PFSK-1 (cell line): ENCODE measurements around the gene ACAD11.

Experiments
- FOXP2 ChIP-seq: optimal IDR thresholded peaks from 2 replicates; pipeline ENCODE3; 2011; ENCODE audit warnings: borderline replicate concordance, control low read depth, inconsistent platforms; ENCODE audit not compliant: insufficient read depth; ENCODE audit errors: extremely low read length, extremely low read depth
- POLR2AphosphoS5 ChIP-seq: IDR thresholded peaks from 2 replicates; pipeline ENCODE4 v1.6.1; 2012; ENCODE audit warnings: low read depth, mild to moderate bottlenecking, control low read depth, low read length, moderate library complexity
- REST ChIP-seq, 2 experiments: IDR thresholded peaks; 2 replicates each; pipeline versions ENCODE4 v1.6.1 to v1.8.0; 2011 to 2012; ENCODE audit warnings: low read depth in 2 of 2, low read length in 2 of 2, control low read depth in 1 of 2, inconsistent platforms in 1 of 2, mild to moderate bottlenecking in 1 of 2, moderate library complexity in 1 of 2; ENCODE audit not compliant: insufficient read depth in 1 of 2
- SIN3A ChIP-seq: IDR thresholded peaks from 2 replicates; pipeline ENCODE4 v1.6.1; 2012; ENCODE audit warnings: mild to moderate bottlenecking, low read length, moderate library complexity, borderline replicate concordance; ENCODE audit not compliant: insufficient read depth
- TAF1 ChIP-seq: IDR thresholded peaks from 2 replicates; pipeline ENCODE4 v1.6.1; 2012; ENCODE audit warnings: low read length, control low read depth, borderline replicate concordance; ENCODE audit not compliant: insufficient read depth

The ACAD11 gene

GRCh38 chr3:132569153-132569552, 90.5 kb downstream of the ACAD11 start:
- no peak for TF ChIP-seq TAF1
- TF ChIP-seq SIN3A = no peak
- TF ChIP-seq POLR2AphosphoS5 = no peak
- TF ChIP-seq FOXP2 = no peak
- TF ChIP-seq REST (IDR thresholded peaks at IDR 0.05; ENCODE audit: insufficient read depth in 1 of 2, low read depth in 2 of 2, low read length in 2 of 2) = no peak

GRCh38 chr3:132568422-132568821, 91.2 kb downstream of the ACAD11 start:
- TF ChIP-seq REST (IDR thresholded peaks at IDR 0.05; ENCODE audit: insufficient read depth in 1 of 2, low read depth in 2 of 2, low read length in 2 of 2) = no peak
- TF ChIP-seq TAF1 = no peak
- TF ChIP-seq SIN3A = no peak
- no peak for TF ChIP-seq FOXP2
- TF ChIP-seq POLR2AphosphoS5 = no peak

GRCh38 chr3:132564070-132564465, 95.5 kb downstream of the ACAD11 start:
- TF ChIP-seq FOXP2 = no peak
- no peak for TF ChIP-seq SIN3A
- TF ChIP-seq POLR2AphosphoS5 = no peak
- TF ChIP-seq TAF1 = no peak
- TF ChIP-seq REST (IDR thresholded peaks at IDR 0.05; ENCODE audit: insufficient read depth in 1 of 2, low read depth in 2 of 2, low read length in 2 of 2) = no peak

- TF ChIP-seq REST (IDR thresholded peaks at IDR 0.05; ENCODE audit: insufficient read depth in 1 of 2, low read depth in 2 of 2, low read length in 2 of 2) (no peak), POLR2AphosphoS5 (no peak), FOXP2 (no peak)
Observed at GRCh38 chr3:132563420-132564069, 96.1 kb downstream of the ACAD11 start.

- TF ChIP-seq TAF1 (no peak), POLR2AphosphoS5 (no peak), FOXP2 (no peak)
Observed at GRCh38 chr3:132561003-132561402, 98.6 kb downstream of the ACAD11 start.
